GM12878 (cell line): ENCODE data around the gene RCE1. TPM values are rescaled to one million over a fixed set of nuclear protein-coding genes. Genes with fewer than 3 reads are reported as not detected.
A peak's percentile ranks its signal among the peaks of the same experiment; 100 is the strongest.

ENCODE experiments used
- ATAC-seq: fragments of 200-7000 bp; cut with Tn5 transposase; 3 replicates; pipeline ENCODE4 v1.9.1; 2020; ENCODE audit warnings: mild to moderate bottlenecking, moderate library complexity
- BruUV-seq: library from RNA; stranded (reverse); fragments of 400-500 nt; replicated peaks from 2 replicates; lab custom pipeline; 2021; lab: Mats Ljungman, UMichigan
- CTCF ChIA-PET: fragments of 300-600 bp; sonication (Branson Sonifier 250); formaldehyde crosslinking; extraction: SDS; loops from one replicate; lab custom pipeline; 2021; ENCODE audit warnings: inconsistent platforms; lab: Yijun Ruan, JAX
- POLR2A ChIA-PET: fragments of 350-600 bp; formaldehyde crosslinking; extraction: SDS; loops from one replicate; lab custom pipeline; 2021; ENCODE audit warnings: inconsistent platforms; lab: Charles Lee
- RAD21 ChIA-PET: fragments of 300-600 bp; sonication (Branson Sonifier 250); formaldehyde crosslinking; loops from one replicate; lab custom pipeline; 2023; ENCODE audit warnings: antibody characterized with exemption; ENCODE audit not compliant: unreplicated experiment; lab: Charles Lee
- SMC1A ChIA-PET: fragments of 300-600 bp; sonication (Branson Sonifier 250); formaldehyde crosslinking; loops from one replicate; lab custom pipeline; 2023; ENCODE audit not compliant: unreplicated experiment, uncharacterized antibody; lab: Charles Lee
- DNase-seq: peaks from one replicate; pipeline ENCODE4 v3.0.0-alpha.2; 2011; ENCODE audit warnings: low read depth, low spot score
- FAIRE-seq: peaks from 3 replicates; lab custom pipeline; 2011; peaks lifted over from hg19 to GRCh38; lab: Jason Lieb, UNC
- H2AFZ ChIP-seq: 2 replicates; pipeline ENCODE4 v1.6.0; 2011; ENCODE audit warnings: low read depth, low read length, control low read depth; ENCODE audit not compliant: control insufficient read depth
- H3K27ac ChIP-seq: 2 replicates; pipeline ENCODE4 v1.5.1; 2011; ENCODE audit warnings: control low read depth; ENCODE audit not compliant: control insufficient read depth, insufficient read depth
- H3K27me3 ChIP-seq, 2 experiments: replicated peaks in 1 of 2; 2 replicates each; pipeline versions ENCODE4 v1.6.0 to v1.6.1; 2011; ENCODE audit warnings: low read length in 1 of 2; ENCODE audit not compliant: control insufficient read depth in 2 of 2, insufficient read depth in 2 of 2
- H3K36me3 ChIP-seq, 2 experiments: 2 replicates each; pipeline ENCODE4 v1.5.1; 2011; ENCODE audit warnings: low read length in 1 of 2; ENCODE audit not compliant: control insufficient read depth in 2 of 2, insufficient read depth in 2 of 2
- H3K4me1 ChIP-seq: 2 replicates; pipeline ENCODE4 v1.6.1; 2011; ENCODE audit warnings: mild to moderate bottlenecking, low read length, moderate library complexity, mixed read lengths; ENCODE audit not compliant: control insufficient read depth, insufficient read depth
- H3K4me2 ChIP-seq: 2 replicates; pipeline ENCODE4 v1.6.0; 2011; ENCODE audit warnings: control low read depth; ENCODE audit not compliant: control insufficient read depth, insufficient read depth
- H3K4me3 ChIP-seq: fragments of 200-600 bp; sonication (generic); 2 replicates; pipeline ENCODE4 v1.5.1; 2016
- H3K79me2 ChIP-seq: 2 replicates; pipeline ENCODE4 v1.6.0; 2011; ENCODE audit warnings: low read length; ENCODE audit not compliant: control insufficient read depth, insufficient read depth
- H3K9ac ChIP-seq: 2 replicates; pipeline ENCODE4 v1.8.0; 2011; ENCODE audit warnings: low read length, control low read depth, mixed read lengths; ENCODE audit not compliant: control insufficient read depth, insufficient read depth
- H3K9me3 ChIP-seq: replicated peaks from 3 replicates; pipeline ENCODE4 v1.5.1; 2011; ENCODE audit warnings: mild to moderate bottlenecking, low read length; ENCODE audit not compliant: control insufficient read depth, insufficient read depth
- H4K20me1 ChIP-seq: 2 replicates; pipeline ENCODE4 v1.6.0; 2011; ENCODE audit not compliant: control insufficient read depth, insufficient read depth
- BHLHE40 ChIP-seq, 2 experiments: fragments of 450-650 bp in 1 of 2; IDR thresholded peaks; 2 replicates each; pipeline ENCODE4 v1.6.1; 2011 to 2017; ENCODE audit warnings: low read depth in 2 of 2, borderline replicate concordance in 1 of 2, improper control_type of control experiment in 1 of 2, low read length in 1 of 2, mild to moderate bottlenecking in 1 of 2
- EP300 ChIP-seq, 2 experiments: fragments of 150-350 bp in 1 of 2; IDR thresholded peaks; 2 replicates each; pipeline ENCODE4 v1.6.1; 2011 to 2012; ENCODE audit warnings: low read depth in 2 of 2, low read length in 2 of 2, borderline replicate concordance in 1 of 2, improper control_type of control experiment in 1 of 2, inconsistent platforms in 1 of 2; ENCODE audit not compliant: control insufficient read depth in 1 of 2
- HDAC2 ChIP-seq: fragments of 200-600 bp; sonication (generic); IDR thresholded peaks from 2 replicates; pipeline ENCODE4 v1.6.1; 2017
- HDGF ChIP-seq: fragments of 450-650 bp; IDR thresholded peaks from 2 replicates; pipeline ENCODE4 v1.6.1; 2016; ENCODE audit warnings: antibody characterized with exemption
- MAX ChIP-seq: IDR thresholded peaks from 2 replicates; pipeline ENCODE4 v1.6.1; 2012; ENCODE audit warnings: low read depth, low read length, improper control_type of control experiment
- MEF2B ChIP-seq: fragments of 450-650 bp; IDR thresholded peaks from 2 replicates; pipeline ENCODE4 v1.6.1; 2018; ENCODE audit warnings: mild to moderate bottlenecking, moderate library complexity; ENCODE audit not compliant: partially characterized antibody, poor library complexity, severe bottlenecking
- MTA2 ChIP-seq: fragments of 450-650 bp; IDR thresholded peaks from 2 replicates; pipeline ENCODE4 v1.6.1; 2016; ENCODE audit warnings: low read depth, mild to moderate bottlenecking, moderate library complexity
- MYB ChIP-seq: fragments of 150-350 bp; IDR thresholded peaks from 2 replicates; pipeline ENCODE4 v1.6.1; 2014; ENCODE audit warnings: mild to moderate bottlenecking, low read depth, low read length, borderline replicate concordance
- NR2C2 ChIP-seq: IDR thresholded peaks from 2 replicates; pipeline ENCODE4 v1.6.1; 2011; ENCODE audit warnings: borderline replicate concordance, low read depth; ENCODE audit not compliant: control insufficient read depth, insufficient read length
- NR2F1 ChIP-seq: fragments of 450-650 bp; conservative IDR thresholded peaks from 2 replicates; pipeline ENCODE4 v1.6.1; 2017; ENCODE audit warnings: mild to moderate bottlenecking
- PBX3 ChIP-seq: IDR thresholded peaks from 2 replicates; pipeline ENCODE4 v1.6.1; 2011; ENCODE audit warnings: mild to moderate bottlenecking, low read depth, low read length, moderate library complexity; ENCODE audit not compliant: insufficient replicate concordance
- RELA ChIP-seq: fragments of 450-650 bp; IDR thresholded peaks from 2 replicates; pipeline ENCODE4 v1.8.0; 2014; ENCODE audit warnings: borderline replicate concordance; ENCODE audit not compliant: partially characterized antibody
- WGBS: methylation state at CpG from one replicate; pipeline ENCODE4 v1.1.6; 2016; ENCODE audit warnings: low lambda C conversion rate; ENCODE audit not compliant: insufficient replicate concordance, insufficient coverage; ENCODE audit errors: missing lambda C conversion rate; 5-methylcytosine and 5-hydroxymethylcytosine counted together
- in situ Hi-C: fragments of 300-500 bp; cut with MboI; formaldehyde crosslinking; loops from 9 replicates; pipeline ENCODE4 v1.14.3; 2018; ENCODE audit warnings: mixed read lengths
- intact Hi-C: fragments of 100-400 bp; cut with micrococcal nuclease; formaldehyde crosslinking; loops from one replicate; pipeline ENCODE4 v1.14.2; 2022; ENCODE audit not compliant: unreplicated experiment
- polyA plus RNA-seq, 11 experiments: library from polyadenylated mRNA; depleted of rRNA in 4 of 11; unstranded in 6 of 11; stranded (reverse) in 5 of 11; fragments of >200 nt; fragmentation: Nextera tagmentation in 4 of 11; fragmentation: Illumina TruSeq in 1 of 11; extraction: Ambion mirVana in 4 of 11; extraction: Trizol in 1 of 11; gene quantifications; 1 replicate in 1 of 11; 2 replicates in 10 of 11; pipeline versions ENCODE4 v1.2.1 to v1.2.3, GENCODE V29; 2011 to 2016; ENCODE audit warnings: inconsistent platforms in 2 of 11, missing spikeins in 2 of 11, low read depth in 1 of 11
- total RNA-seq, 4 experiments: library from RNA; depleted of rRNA in 3 of 4; stranded (reverse); fragments of >200 nt in 3 of 4; fragmentation: Illumina TruSeq in 1 of 4; extraction: Trizol in 1 of 4; gene quantifications; 2 replicates each; pipeline versions ENCODE4 v1.2.1 to v1.2.3, GENCODE V29; 2013 to 2021

RCE1 gene
- total and polyA plus RNA-seq, 10 of the 15 experiments (the other 5 are each of a cell fraction or from before 2014, with no cell fraction given), result 0.79 to 32.9 (median 16.4) TPM

- Histone ChIP-seq H4K20me1 (no peaks in the 10 kb centered on the region), H3K36me3 (no peaks in the 10 kb centered on the region), H3K9me3 (no peaks in the 10 kb centered on the region), H3K4me3 (no peak overlapping the region), H3K4me2 (no peak overlapping the region), H3K27me3 (no peaks in the 10 kb centered on the region), H3K27ac (no peak overlapping the region), H3K79me2 (no peaks in the 10 kb centered on the region), H3K4me1 (peaks cover 11% of the 10 kb centered on the region), H2AFZ (no peak overlapping the region), H3K9ac (no peak overlapping the region)
- FAIRE-seq, result no peak
- ChIA-PET RAD21 (no interaction called here), CTCF (no interaction called here), POLR2A (no interaction called here), SMC1A (no interaction called here)
- intact Hi-C loops (no loop called here), in situ Hi-C loops (no loop called here)
- BruUV-seq, result no TSS peak
- ATAC-seq, result no peak
- TF ChIP-seq BHLHE40 (IDR thresholded peaks at IDR 0.05; ENCODE audit: borderline replicate concordance in 1 of 2, low read depth in 2 of 2, low read length in 1 of 2), result 0 out of 4 replicates have a peak, but pooled peaks of 1 of the 2 experiments have one; percentile 14
- TF ChIP-seq MAX, result no peak
- DNase-seq, result no peak
- WGBS, result 42% methylated on average over 34 of the region's 35 CpGs
Observed at GRCh38 chr11:66864172-66864901, 21.1 kb downstream of the RCE1 start.

- FAIRE-seq (no peak), DNase-seq (no peak), ATAC-seq (no peak)
- in situ Hi-C loops (no loop called here), intact Hi-C loops (no loop called here)
- WGBS, result 72% methylated on average over 23 of the region's 23 CpGs
- CTCF ChIA-PET, result interaction anchor here (0.6 kb wide), 1 partner anchor 22 kb away, joined by 3 read pairs; no protein-coding TSS in a partner anchor
- Histone ChIP-seq H3K79me2 (no peaks in the 10 kb centered on the region), H4K20me1 (no peaks in the 10 kb centered on the region), H3K9ac (no peak overlapping the region), H3K9me3 (no peaks in the 10 kb centered on the region), H3K27me3 (no peaks in the 10 kb centered on the region), H3K36me3 (no peaks in the 10 kb centered on the region), H2AFZ (no peak overlapping the region), H3K4me2 (no peak overlapping the region), H3K27ac (no peak overlapping the region), H3K4me3 (no peak overlapping the region), H3K4me1 (peaks cover 11% of the 10 kb centered on the region)
- POLR2A ChIA-PET, result no interaction called here
- BruUV-seq, result no TSS peak
- no peak for TF ChIP-seq MTA2
- TF ChIP-seq EP300 (IDR thresholded peaks at IDR 0.05; ENCODE audit: borderline replicate concordance in 1 of 2, control insufficient read depth in 1 of 2, low read depth in 2 of 2, low read length in 2 of 2), result no peak
- TF ChIP-seq PBX3, result no peak
- no peak for TF ChIP-seq HDAC2
- TF ChIP-seq RELA, result no peak
- no peak for TF ChIP-seq MEF2B
- no peak for TF ChIP-seq NR2C2
- TF ChIP-seq HDGF, result no peak
- no peak for TF ChIP-seq NR2F1
- no peak for TF ChIP-seq MYB
- RAD21 ChIA-PET, result no interaction called here
- SMC1A ChIA-PET, result no interaction called here
Observed at GRCh38 chr11:66864924-66865697, 21.9 kb downstream of the RCE1 start.
